Dermis blood vessel endothelial cell (primary cell): ENCODE measurements around the gene DPAGT1. TPM values are rescaled to one million over a fixed set of nuclear protein-coding genes. Genes with fewer than 3 reads are reported as not detected.
"Not testable (repeated sequence)": the region's sequence is repeated elsewhere in the genome, so short reads cannot be mapped to it uniquely, and the experiment has no call there.

ENCODE experiments used
- DNase-seq: peaks from one replicate; pipeline ENCODE4 v3.0.0; 2010
- total RNA-seq: library from RNA; depleted of rRNA; stranded (reverse); fragments of >200 nt; gene quantifications from 2 replicates; pipeline ENCODE4 v1.2.3, GENCODE V29; 2014

Gene DPAGT1
- total RNA-seq, 1 donor from 2014 or later: 21.3 TPM

DNA sequence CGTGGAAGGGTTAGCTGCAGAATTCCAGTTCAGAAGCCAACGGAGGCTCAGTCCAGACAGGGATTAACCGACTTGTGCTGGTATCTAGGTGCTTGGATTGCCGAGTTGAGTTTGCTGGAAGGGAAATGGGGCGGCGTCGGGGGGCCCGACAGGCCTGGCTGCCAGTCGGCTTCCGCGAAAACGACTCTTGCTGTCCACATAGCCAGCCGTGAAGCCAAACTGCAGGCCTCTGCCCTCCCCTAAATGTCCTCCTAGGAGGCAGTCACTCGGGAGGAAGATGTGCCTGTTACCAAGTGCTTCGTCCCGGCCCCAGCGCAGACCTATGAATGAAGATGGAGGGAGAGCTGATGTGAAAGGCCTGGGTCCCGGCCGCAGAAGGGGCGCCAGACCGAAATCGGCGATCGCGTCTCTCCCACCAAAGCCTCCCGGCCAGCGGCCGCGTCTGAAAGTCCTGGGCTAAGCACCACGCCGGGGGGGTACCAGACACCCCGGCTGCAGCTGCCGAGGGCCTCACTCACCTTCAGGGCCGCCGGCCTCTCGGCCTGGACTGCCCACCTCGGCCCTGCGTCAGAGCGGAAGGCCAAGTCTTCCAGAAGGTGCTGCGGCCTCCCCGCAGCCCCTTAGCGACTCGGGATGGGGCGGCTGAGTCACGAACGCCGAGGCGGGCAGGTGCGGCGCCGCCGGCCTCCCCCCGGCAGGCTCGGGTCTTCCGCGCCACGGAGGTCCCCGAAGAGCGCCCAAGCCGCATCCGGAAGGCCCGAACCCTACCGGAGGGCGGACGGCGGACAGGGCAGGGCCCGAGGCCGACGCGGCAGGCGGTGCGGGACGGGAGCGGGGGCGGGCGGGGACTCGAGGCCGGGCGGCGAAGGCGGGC lies 7.5 kb downstream of the DPAGT1 start:
- DNase-seq: peak; percentile 64

DNA sequence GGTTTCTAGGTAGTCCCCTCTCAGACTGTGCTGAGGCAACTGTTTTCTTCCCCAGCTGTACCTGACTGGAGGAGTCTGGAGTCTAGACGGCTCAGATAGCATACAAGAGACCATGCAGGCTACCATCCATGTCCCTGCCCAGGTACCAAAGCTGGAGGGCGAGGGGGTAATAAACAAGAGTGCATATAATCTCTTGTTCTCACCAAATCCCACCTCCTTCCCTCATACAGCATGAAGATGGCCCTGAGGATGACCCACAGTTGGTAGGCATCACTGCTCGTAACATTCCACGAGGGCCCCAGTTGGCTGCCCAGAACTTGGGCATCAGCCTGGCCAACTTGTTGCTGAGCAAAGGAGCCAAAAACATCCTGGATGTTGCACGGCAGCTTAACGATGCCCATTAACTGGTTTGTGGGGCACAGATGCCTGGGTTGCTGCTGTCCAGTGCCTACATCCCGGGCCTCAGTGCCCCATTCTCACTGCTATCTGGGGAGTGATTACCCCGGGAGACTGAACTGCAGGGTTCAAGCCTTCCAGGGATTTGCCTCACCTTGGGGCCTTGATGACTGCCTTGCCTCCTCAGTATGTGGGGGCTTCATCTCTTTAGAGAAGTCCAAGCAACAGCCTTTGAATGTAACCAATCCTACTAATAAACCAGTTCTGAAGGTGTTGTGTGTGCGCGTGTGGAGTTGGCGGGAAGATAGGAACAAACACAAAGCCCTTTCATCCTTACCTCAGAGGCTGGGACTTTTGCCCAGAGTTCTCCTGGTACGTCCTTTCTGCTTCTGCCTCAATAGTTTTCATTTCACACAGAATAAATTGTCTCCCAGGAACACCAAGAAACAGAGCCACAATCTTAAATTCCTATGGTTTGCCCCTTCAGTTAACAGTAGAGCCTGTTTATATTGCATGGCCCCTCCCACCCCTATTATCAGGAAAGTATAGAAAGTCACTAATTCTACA lies 8.5 kb downstream of the DPAGT1 start:
- DNase-seq: peak; percentile 23

DNA sequence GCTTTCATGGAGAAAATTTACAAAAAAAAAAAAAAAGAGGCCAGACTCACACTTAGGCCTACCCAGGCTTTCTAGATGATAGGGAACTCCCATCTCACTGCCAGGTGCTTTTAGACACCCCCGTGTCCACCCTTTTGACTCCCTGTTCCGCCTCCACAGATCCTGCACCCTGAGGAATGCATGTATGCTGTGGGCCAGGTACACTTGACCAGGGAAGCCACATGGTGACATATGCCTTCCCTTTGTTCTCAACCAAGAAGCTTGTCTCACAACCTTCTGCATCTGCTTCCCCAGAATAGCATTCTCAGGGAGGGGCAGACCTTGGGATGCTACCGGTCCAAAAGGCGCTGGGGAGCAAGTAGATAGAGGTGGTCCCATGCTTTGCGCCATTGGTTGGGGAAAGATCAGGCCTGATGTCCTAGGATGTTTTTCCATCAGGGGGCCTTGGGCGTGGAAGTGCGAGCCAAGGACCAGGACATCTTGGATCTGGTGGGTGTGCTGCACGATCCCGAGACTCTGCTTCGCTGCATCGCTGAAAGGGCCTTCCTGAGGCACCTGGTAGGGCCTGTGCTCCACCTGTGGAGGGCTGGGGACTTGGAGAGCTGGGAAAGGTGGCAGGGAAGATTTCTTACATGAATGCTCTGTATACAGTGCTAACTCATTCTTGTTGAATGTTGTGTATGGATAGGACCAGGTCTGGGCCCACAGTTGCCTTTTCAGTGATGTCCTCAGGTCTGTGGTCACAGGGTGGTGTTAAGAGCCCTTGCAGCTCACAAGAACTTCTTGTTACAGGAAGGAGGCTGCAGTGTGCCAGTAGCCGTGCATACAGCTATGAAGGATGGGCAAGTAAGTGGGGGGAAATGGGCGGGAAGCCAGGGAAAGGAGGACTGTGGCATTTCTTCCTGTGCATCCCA lies 9.4 kb downstream of the DPAGT1 start:
- no peak for DNase-seq

DNA sequence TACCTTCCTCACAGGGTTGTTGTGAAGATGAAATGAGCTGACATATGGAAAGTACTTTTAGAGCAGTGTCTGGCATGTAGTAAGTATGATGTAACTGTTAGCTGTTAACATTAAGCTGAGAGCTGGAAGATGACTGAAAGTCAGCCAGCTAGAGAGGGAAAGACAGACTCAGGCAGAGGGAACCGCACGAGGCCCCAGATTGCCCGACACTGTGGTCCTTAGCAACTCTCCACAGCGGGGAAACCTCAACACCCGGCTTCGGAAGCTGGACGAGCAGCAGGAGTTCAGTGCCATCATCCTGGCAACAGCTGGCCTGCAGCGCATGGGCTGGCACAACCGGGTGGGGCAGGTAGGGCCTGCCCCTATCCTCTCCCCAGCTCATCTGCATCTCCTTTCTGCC lies 10.5 kb downstream of the DPAGT1 start:
- no peak for DNase-seq

DNA sequence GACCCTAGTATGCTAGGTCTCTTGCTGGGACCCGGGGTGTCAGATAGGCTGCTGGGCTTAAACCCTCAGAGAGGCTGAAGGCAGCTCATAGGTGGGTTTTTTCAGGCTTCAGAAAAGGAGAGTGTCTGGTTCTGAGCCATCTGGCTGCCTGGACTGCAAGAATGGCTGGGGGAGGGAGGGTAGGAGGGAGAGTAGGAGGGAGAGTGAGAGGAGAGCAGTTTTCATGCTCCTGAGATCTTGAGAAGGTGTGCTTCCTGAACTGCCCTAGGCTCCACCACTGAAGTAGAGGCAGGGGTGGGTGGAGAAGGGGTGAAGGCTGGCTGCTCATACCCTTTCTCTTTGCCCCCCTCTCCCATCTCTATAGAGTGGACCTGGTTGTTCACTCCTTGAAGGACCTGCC lies 12.3 kb downstream of the DPAGT1 start:
- no peak for DNase-seq

DNA sequence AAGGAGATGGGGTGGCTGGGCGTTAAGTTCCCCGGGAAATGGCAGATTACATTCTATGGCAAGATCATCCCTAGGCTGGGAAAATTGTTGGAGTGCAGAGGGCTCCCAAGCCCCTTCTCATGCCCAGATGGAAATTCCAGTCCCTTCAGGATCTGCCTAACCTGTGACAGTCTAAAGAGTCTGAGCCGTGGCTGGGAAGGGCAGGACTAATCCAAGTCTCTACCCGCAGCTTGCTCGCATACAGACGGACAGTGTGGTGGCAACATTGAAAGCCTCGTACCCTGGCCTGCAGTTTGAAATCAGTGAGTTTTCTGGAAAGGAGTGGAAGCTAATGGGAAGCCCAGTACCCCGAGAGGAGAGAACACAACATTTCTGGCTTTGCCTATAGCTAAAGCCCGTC lies 13.2 kb downstream of the DPAGT1 start:
- no peak for DNase-seq

DNA sequence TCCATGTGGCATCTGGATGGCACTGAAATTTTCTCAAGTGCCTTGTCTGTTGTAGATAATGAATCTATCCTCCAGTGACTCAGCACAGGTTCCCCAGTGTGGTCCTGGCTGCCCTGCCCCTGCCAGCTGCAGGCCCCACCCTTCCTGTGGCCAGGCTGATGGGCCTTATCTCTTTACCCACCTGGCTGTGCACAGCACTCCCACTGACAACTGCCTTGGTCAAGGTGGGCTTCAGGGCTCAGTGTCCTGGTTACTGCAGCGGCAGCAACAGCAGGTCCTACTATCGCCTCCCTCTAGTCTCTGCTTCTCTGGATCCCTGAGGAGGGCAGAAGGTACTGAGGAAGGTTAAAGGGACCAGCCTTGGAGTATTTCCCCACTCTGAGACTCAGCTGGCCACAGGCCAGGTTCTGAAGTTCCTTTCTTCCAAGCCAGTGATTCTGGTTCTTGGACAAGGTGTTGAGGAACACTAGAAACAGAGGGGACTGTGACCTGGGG lies 13.9 kb downstream of the DPAGT1 start:
- DNase-seq: no peak

DNA sequence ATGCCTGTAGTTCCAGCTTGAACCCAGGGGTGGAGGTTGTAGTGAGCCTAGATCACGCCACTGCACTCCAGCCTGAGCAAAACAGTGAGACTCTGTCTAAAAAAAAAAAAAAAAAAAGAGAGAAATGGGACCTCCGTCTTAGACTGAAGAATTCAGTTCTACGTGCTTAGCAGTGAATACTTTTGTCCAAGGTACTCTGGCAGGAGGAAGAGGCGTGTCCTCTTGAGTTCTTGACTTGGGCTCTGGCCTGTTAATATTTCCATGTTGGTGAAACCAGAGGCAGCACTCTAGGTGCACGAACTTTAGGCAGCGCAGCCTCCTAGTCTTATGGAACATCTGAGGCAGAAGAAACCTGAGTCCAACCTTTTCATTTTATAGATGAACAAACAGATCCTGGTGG lies 14.5 kb downstream of the DPAGT1 start:
- no peak for DNase-seq

DNA sequence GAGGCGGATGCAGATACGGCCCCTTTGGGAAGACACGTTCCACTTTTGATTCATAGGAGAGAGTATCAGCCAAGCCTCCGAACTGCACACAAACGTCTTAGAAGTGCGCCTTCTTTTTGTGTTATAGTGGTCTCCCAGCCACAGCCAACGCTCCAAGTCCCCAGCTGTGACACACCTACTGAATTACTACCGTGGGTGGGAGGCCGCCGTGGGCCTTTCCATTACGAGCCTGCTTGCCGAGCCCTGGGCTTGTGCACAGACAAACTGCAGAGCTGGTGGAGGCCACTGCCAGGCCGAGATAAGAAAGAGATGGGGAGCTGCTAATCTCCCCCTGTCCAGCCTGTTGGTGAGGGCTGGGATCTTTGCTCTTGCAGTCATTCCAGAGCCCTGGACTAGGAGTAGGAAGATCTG lies 16.2 kb downstream of the DPAGT1 start:
- no peak for DNase-seq

DNA sequence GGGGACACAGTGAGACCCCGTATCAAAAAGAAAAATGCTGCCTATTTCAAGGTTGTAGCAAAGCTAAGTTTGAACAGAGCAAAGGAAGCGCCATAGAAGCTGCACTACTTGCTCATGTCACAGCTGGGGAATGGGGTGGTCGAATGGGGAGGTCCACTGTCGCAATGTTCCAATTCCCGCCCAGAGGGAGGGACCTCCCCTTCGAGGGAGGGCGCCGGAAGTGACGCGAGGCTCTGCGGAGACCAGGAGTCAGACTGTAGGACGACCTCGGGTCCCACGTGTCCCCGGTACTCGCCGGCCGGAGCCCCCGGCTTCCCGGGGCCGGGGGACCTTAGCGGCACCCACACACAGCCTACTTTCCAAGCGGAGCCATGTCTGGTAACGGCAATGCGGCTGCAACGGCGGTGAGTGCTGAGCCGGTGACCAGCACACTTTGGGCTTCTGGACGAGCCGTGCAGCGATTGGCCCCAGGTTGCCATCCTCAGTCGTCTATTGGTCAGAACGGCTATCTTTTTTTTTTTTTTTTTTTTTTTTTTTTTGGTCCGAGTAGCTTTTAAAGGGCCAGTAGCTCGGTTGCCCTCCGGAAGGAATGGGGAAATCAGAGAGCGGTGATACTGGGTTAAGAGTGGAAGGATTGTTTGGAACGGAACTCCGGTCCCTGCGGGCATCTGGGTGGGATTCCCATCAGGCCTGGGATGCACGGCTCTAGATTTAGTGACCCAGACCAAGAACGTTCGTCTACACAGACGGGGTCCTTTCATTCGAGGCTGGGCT lies 16.8 kb downstream of the DPAGT1 start, which contains the start of gene HMBS:
Gene HMBS, plus strand, starts transcription at position 219 of the 774 bp plus-strand sequence. Its CDS starts 153 bp downstream, at position 372.
- peak; percentile 95 for DNase-seq

DNA sequence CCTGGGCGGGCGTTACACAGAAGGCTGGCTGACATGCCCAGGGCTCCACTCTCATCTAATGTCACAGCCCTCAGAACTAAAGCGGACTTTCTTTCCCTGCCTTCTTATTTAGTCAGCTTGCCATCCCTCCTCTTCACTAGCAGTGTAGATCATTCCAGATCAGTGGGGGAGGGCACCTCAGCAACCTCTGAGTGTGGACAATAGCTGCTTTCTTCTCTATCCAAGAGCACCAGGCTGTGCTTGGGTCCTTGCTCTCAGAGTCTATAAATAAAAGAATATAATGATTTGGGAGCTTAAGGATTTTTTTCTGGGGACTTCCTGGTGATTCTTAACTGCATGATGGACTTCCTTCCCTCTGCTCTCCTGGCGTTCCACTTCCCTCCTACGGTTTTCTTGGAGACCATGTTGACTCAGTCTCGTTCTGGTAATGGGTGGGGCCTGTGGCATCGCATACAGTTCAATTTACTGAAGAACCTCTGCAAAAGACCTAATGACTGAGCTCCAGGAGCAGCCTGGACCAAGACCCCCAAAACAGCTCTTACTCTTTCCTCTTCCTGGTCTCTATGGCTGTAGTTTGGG lies 19.9 kb downstream of the DPAGT1 start:
- DNase-seq: no peak

DNA sequence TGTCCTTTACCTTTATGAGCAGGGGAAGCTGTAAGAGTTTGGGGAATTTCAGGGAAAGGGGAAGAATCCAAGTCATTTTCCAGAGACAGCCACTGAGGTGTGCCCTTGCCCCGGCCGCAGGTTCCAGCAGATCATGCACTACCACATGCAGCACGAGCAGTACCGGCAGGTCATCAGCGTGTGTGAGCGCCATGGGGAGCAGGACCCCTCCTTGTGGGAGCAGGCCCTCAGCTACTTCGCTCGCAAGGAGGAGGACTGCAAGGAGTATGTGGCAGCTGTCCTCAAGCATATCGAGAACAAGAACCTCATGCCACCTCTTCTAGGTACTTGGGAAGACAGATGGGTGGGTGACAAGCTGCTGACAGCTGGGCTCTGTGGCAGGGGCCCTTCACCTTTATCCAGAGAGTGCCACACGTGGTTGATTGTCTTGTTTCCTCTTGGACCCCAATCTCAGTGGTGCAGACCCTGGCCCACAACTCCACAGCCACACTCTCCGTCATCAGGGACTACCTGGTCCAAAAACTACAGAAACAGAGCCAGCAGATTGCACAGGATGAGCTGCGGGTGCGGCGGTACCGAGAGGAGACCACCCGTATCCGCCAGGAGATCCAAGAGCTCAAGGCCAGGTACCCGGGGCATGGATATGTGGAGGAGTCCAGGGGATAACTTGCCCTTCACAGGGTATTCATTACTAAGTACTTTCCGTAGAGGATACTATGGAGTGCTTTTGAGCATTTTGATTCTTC lies 22.8 kb downstream of the DPAGT1 start:
- DNase-seq: no peak

DNA sequence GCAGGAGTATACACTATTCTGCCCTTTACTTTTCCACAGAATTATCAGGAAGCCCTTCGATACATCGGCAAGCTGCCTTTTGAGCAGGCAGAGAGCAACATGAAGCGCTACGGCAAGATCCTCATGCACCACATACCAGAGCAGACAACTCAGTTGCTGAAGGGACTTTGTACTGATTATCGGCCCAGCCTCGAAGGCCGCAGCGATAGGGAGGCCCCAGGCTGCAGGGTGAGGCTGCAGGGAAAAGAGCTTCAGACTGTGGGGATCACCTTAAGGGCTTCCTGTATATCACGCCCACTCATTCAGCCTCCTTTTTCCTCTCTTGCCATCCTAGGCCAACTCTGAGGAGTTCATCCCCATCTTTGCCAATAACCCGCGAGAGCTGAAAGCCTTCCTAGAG lies 23.8 kb downstream of the DPAGT1 start:
- no peak for DNase-seq

DNA sequence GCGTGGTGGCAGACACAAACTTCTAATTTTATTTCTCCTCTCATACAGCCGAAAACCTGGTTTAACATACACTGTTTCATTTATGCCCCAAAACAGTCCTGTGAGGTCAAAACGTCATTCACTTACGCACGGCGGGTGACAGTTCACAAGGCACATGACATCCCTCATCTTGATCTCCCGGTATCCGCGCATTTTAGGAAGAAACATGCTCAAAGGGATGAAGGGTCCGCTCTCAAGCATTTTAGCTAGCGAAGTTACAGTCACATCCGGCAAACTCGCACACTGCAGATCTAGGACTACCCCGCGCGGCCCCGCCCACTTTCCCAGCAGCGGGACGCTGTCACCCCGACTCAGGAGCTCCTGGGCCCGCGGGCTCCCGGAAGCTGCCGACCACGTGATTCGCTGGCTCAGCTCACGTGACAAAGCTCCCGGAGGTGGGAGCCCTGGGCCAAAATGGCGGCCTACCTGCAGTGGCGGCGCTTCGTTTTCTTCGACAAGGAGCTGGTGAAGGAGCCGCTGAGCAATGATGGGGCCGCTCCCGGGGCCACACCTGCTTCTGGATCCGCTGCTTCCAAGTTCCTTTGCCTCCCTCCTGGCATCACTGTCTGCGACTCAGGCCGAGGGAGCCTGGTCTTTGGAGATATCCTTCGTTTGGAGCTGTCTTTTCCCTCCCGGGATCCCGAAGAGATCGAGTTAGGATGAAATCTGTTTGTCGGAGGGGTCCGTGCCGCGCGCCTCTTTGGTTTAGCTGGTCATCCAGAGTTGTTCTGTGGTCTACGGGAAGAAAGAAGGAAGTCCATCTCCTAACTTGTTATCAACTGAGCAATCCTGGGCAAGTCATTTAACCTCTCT lies 34.1 kb downstream of the DPAGT1 start, which contains the start of gene VPS11:
Gene VPS11, plus strand, starts transcription at position 448 of the 852 bp plus-strand sequence. Its CDS starts 6 bp downstream, at position 454.
- DNase-seq: peak; percentile 97

DNA sequence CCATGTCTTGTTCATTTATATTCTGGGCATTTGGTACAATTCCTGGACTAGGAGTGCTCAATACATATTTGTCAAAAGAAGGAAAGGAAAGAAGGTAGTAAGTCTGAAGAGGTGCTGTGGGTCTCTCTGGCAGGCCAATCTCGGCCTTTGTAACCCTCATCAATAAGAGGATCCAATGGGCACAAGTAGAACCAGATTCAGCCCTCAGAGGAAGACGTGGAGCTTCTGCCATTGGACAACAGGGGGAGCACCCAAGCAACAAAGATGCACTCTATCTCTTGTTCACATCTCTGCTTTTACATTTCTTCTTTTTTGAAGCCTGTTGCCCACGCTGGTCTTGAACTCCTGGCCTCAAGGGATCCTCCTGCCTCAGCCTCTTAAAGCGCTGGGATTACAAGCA lies 36.3 kb downstream of the DPAGT1 start:
- DNase-seq: peak; percentile 61

DNA sequence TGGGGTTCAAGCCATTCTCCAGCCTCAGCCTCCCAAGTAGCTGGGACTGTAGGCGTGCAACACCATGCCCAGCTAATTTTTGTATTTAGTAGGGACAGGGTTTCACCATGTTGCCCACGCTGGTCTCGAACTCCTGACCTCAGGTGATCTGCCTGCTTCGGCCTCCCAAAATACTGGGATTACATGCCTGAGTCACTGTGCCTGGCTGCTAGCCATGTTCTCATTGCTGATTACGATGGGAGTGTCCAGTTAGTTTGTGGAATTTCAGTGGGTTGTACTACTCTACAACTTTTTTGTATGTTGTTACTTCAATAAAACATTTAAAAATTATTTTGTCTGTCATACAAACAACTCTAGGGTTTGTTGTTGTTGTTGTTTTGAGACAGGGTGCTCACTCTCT lies 38.9 kb downstream of the DPAGT1 start:
- peak; percentile 20 for DNase-seq

DNA sequence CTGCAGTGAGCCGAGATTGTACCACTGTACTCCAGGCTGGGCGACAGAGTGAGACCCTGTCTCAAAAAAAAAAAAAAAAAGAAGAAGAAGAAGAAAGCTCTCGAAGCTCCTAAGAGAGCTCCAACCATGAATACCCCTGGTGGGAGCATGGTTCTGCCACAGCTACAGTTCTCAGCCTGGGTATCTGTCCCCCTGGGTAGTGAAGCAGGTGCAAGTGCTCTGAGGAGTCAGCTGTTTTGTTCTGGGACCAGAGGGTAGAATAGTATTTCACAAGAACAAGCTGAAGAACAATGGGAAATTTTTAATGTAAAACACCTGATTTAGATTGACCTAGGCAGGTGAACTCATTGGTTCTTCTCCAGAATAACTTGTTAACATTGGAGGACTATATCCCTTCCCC lies 40.4 kb downstream of the DPAGT1 start:
- DNase-seq: no peak

DNA sequence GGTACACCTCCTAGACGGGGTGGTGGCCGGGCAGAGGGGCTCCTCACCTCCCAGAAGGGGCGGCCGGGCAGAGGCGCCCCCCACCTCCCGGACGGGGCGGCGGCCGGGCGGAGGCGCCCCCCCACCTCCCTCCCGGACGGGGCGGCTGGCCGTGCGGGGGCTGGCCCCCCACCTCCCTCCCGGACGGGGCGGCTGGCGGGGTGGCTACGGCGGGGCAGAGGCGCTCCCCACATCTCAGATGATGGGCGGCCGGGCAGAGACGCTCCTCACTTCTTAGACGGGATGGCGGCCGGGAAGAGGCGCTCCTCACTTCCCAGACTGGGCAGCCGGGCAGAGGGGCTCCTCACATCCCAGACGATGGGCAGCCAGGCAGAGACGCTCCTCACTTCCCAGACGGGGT lies 42.5 kb downstream of the DPAGT1 start:
- DNase-seq: not testable (repeated sequence)
